D721Med (cell line): Measurements from ENCODE around the gene KCNH2.

Experiments used
- DNase-seq: peaks from one replicate; pipeline ENCODE4 v3.0.0; 2011; ENCODE audit warnings: low spot score; ENCODE audit not compliant: insufficient read length
- FAIRE-seq: peaks from 2 replicates; lab custom pipeline; 2011; peaks lifted over from hg19 to GRCh38; lab: Jason Lieb, UNC
- TF ChIP-seq, protein P1 (sequence below): IDR thresholded peaks from 2 replicates; pipeline ENCODE4 v1.5.1; 2012; ENCODE audit warnings: mild to moderate bottlenecking, control low read depth; ENCODE audit not compliant: insufficient read depth; ENCODE audit errors: missing control alignments

KCNH2 gene

DNA sequence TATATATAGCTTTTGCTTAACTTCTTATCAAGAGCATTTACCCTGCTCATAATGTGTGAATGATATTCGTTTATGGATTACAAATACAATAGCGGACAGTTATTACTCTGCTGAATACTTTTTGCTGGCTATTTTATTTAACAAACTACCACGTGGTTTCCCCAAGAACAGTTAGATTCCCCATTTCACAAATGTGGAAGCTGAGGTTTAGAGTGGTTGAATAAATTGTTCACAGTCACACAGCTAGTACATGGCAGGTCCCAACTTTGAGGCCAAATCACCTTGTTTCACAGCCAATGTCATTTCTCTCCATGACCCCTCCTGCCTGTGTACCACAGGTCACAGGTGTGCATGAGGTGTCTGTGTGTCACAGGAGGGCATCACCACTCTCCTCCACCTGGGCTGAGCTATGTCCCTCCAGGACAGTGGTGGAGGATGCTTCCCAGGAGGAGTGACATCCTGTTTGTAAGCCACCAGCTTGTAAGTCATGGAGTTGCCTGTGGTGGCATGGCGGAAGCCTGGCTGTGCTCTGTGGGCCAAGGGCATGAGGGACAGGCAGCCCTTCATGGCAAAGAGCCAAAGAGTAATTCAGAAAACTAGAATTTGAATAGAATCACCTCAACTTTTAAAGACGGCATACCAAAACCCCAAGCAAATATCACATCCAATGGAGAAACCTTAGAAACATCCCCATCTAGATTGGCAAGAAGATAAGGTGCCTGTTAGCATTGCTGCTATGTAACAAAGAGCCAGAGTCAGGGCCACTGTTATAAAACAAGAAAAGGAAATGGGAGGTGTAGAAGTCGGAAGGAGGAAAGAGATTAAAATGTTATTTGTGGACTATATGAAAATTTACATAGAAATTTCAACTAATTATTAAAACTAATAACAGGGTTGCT is 73.9 kb downstream of the KCNH2 start:
- TF ChIP-seq, protein P1, sequence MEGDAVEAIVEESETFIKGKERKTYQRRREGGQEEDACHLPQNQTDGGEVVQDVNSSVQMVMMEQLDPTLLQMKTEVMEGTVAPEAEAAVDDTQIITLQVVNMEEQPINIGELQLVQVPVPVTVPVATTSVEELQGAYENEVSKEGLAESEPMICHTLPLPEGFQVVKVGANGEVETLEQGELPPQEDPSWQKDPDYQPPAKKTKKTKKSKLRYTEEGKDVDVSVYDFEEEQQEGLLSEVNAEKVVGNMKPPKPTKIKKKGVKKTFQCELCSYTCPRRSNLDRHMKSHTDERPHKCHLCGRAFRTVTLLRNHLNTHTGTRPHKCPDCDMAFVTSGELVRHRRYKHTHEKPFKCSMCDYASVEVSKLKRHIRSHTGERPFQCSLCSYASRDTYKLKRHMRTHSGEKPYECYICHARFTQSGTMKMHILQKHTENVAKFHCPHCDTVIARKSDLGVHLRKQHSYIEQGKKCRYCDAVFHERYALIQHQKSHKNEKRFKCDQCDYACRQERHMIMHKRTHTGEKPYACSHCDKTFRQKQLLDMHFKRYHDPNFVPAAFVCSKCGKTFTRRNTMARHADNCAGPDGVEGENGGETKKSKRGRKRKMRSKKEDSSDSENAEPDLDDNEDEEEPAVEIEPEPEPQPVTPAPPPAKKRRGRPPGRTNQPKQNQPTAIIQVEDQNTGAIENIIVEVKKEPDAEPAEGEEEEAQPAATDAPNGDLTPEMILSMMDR: no peak
- FAIRE-seq (no peak), DNase-seq (no peak)

DNA sequence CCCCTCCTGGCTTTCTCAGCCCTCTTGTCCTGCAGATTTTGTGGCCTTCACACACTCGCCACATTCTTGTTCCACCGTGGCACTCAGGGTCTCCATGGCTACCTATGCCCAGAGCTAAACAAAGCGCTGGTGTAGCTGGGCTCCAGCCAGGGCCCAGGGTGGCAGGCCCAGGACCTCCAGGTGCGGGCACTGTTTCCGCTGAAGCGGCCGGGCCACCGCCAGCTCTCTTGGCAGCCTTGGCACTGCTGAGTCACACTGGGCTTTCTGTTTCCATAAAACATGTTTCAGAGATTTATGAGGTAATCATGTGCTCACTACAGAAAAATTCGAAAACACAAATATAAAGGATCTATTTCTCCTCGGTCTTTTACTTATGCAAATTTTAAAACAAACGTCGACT is 74.5 kb downstream of the KCNH2 start:
- FAIRE-seq (no peak), DNase-seq (no peak)
- TF ChIP-seq, protein P1: no peak

DNA sequence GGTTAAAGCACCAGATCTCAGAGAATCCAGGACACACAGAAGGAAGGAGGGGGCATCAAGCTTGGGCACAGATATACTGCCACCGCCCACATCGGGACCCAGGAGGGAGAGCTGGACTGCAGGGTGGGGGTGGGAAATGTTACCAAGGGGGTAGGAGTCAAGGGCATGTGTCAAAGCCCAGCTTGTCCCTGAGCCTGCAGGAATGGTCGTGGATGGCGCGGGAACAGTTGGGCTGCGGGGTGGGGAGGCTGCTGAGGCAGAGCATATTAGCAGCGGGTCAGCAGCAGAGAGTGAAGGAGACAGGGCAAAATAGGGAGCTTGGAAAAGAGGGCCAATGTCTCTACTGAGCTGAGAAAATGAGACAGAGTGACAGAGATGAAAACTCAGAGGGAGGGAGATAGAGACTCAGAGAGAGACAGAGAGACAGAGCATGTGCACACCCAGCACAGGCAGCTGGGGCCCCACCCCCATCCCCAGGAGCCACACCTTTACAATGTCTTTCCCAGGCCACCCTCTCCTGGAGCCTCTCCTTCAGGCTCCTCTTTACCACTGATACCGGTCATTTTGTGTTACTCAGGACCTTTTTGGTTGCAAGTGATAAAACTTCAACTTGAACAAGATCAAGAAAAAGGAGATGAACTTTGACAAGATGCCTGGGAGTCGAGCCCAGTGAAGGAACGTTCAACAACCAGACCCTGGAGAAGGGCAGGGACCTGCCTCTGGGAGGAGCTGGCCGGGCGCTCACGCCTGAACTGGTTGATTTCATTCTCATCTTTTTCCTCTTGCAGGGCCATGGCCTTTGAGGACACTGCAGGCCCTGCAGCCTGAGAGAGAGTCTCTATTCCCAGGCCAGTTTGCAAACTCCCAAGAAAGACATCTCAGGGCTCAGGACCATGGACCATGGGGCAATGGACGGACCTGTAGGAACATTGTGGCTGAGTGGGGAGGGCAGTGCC is 75.8 kb downstream of the KCNH2 start:
- TF ChIP-seq, protein P1: no peak
- DNase-seq: no peak
- no peak for FAIRE-seq

DNA sequence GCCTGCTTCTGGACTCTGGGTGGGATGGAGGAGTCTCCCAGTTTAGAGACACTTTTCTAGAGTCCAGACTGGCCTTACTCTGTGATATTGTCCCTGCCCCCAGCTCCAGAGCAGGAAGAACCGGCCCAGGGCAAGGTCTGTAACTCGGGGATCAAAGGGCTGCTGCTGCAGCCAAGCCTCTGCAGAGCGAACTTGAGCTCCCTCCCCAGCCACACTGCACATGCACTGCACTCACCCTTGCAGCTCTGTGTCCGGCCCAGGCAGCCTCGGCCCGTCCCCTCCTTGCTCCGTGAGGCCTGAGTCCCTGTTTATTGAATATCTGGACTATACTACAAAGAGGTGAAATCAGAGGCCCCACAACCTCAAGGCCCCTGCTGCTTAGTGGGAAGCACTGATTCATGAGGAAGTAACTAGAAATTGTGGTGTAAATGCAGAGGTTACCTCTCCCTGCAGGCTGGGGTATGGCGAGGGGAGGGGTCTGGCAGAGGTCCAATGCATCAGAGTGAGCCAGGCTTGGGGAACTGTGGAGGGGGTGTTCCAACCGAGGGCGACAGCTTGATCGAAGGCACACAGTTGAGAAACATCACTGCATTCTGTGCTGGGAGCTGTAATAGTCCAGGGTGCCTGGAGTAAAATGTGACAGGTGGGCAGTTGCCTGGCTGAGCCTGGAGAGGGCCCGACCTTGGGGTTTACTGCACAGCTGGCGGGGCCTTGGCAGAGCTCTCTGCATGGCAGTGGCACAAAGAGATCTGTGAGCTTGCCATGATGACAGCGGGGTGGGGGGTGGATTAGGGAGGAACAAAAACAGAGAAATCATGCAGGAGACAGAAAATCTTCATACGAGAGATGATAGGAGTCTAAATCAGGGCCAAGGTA is 76.7 kb downstream of the KCNH2 start:
- DNase-seq (no peak), FAIRE-seq (no peak)
- TF ChIP-seq, protein P1: no peak

DNA sequence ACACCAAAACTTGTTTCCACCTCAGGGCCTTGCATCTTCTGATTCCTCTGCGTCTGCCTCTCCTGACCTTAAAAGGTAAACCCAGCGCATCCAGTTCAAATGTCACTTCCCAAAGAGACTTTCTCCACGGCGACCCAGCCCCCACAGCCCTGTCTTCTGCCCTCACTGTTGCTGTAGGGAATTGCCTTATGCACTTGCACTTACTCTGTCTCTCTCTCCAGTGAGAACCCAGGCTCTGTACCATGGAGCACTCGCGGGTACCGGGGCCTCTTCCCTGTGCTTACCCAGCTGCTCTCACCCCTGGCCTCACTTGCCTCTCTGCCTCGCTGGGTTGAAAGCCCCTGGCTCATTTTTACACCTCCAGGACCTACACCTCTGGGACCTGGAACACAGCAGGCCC is 77.4 kb downstream of the KCNH2 start:
- DNase-seq (no peak), FAIRE-seq (no peak)
- TF ChIP-seq, protein P1: no peak

DNA sequence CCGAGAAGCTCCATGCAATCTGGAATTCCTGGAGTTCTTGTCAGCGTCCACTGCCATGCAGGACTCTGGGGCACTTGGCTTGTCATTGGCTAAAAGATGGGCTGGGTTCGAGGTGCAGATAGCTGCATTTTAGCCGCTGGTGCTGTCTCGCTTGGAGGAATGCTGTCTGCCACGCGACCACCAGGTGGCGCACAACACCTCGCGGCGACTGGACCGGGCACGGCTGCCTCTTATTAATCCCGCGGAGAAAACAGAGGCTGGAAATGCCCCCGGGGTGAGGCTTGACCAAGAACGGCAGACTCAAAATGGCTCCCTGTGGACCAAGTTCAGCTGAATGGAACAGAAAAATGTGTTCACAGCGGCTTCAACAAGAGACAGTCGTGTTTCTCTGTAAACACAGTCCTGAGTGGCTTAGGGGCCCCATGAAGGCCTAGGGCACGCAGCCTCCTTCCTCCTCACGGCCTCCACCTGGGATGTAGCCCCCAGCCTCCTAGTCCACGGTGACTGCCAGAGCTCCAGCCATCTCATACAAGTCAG is 79.6 kb downstream of the KCNH2 start:
- DNase-seq (peak; percentile 87), FAIRE-seq (no peak)
- TF ChIP-seq, protein P1: peak; percentile 80
